ENCODE results near the gene CRIP1. TPM values are rescaled to one million over a fixed set of nuclear protein-coding genes. Genes with fewer than 3 reads are reported as not detected.
A peak's percentile ranks its signal among the peaks of the same experiment; 100 is the strongest.

CRIP1 gene
- total and polyA plus RNA-seq, 2 donors (not counting 1 experiment from before 2014, with no cell fraction given): 210 to 563 TPM

- Histone ChIP-seq H3K79me2 (ENCODE audit: control insufficient read depth, insufficient read depth, low read length) (no peaks in the 10 kb centered on the region), H3K36me3 (replicated peaks in 1 of 2; ENCODE audit: control extremely low read depth in 1 of 2, control insufficient read depth in 1 of 2, extremely low read depth in 1 of 2, insufficient read depth in 2 of 2, low read length in 1 of 2) (peaks cover 0 to 7% of the 10 kb centered on the region in 2 experiments), H3K9me3 (ENCODE audit: control extremely low read depth in 1 of 3, control insufficient read depth in 2 of 3, insufficient read depth in 1 of 3, low read length in 2 of 3) (peaks cover 0 to 23% (median 0%) of the 10 kb centered on the region in 3 donors), H3K4me1 (ENCODE audit: control insufficient read depth in 2 of 2, insufficient read depth in 2 of 2, low read length in 2 of 2) (peaks cover 25 to 31% of the 10 kb centered on the region in 2 donors), H3K4me2 (replicated peaks; ENCODE audit: low read depth, low read length, poor library complexity, severe bottlenecking) (no peak overlapping the region), H4K20me1 (ENCODE audit: control insufficient read depth, insufficient read depth, low read length, poor library complexity, severe bottlenecking) (peaks cover 15% of the 10 kb centered on the region), H2AFZ (ENCODE audit: insufficient read depth, low read depth, low read length, poor library complexity, severe bottlenecking) (no peak overlapping the region), H3K4me3 (ENCODE audit: control extremely low read depth in 1 of 5, extremely low read depth in 1 of 5, insufficient read depth in 1 of 5, low read depth in 2 of 5, low read length in 4 of 5) (no peak overlapping the region), H3K27me3 (replicated peaks in 1 of 4; ENCODE audit: control extremely low read depth in 1 of 4, control insufficient read depth in 3 of 4, insufficient read depth in 4 of 4, low read length in 3 of 4) (peaks cover 0 to 37% (median 8%) of the 10 kb centered on the region in 4 experiments), H3K9ac (ENCODE audit: low read length) (no peak overlapping the region), H3K27ac (ENCODE audit: low read length in 2 of 2) (no peak overlapping the region)
- no peak overlapping the region for H3K4me3 Mint-ChIP-seq
- no peaks in the 10 kb centered on the region for H3K9me3 Mint-ChIP-seq (ENCODE audit: insufficient read depth)
- H3K4me1 Mint-ChIP-seq: peaks cover 24% of the 10 kb centered on the region
- ATAC-seq (ENCODE audit: low read depth) (no peak), DNase-seq (no peak)
- no peak overlapping the region for H3K27ac Mint-ChIP-seq
- 61% methylated on average over 16 of the region's 19 CpGs for WGBS (ENCODE audit: insufficient coverage)
- POLR2A ChIA-PET: no interaction called here
- intact Hi-C loops (cut with micrococcal nuclease): no loop called here
- CTCF ChIA-PET: interaction anchor here (1.4 to 2.6 kb wide), 4 partner anchors 10 to 57 kb away, joined by 4 to 9 read pairs (median 7); partner anchors contain the start of gene TEDC1
- no peak for TF ChIP-seq EZH2 (IDR thresholded peaks at IDR 0.05; ENCODE audit: borderline replicate concordance, insufficient read depth, low read depth, low read length, poor library complexity, severe bottlenecking)
- no peak for TF ChIP-seq CTCF (IDR thresholded peaks at IDR 0.05)
- no peaks in the 10 kb centered on the region for H3K27me3 Mint-ChIP-seq
These were observed 15.3 kb upstream of the CRIP1 start for GRCh38 chr14:105471297-105471821.

GRCh38 chr14:105471823-105472485 lies 14.7 kb upstream of the CRIP1 start:
- DNase-seq: no peak
- peaks cover 0 to 7% of the 10 kb centered on the region in 2 experiments for H3K36me3 ChIP-seq (replicated peaks in 1 of 2; ENCODE audit: control extremely low read depth in 1 of 2, control insufficient read depth in 1 of 2, extremely low read depth in 1 of 2, insufficient read depth in 2 of 2, low read length in 1 of 2)
- intact Hi-C loops (cut with micrococcal nuclease): no loop called here
- TF ChIP-seq EZH2 (IDR thresholded peaks at IDR 0.05; ENCODE audit: borderline replicate concordance, insufficient read depth, low read depth, low read length, poor library complexity, severe bottlenecking): no peak
- TF ChIP-seq CTCF (IDR thresholded peaks at IDR 0.05): no peak
- H3K27ac ChIP-seq (ENCODE audit: low read length in 2 of 2): no peak overlapping the region
- H2AFZ ChIP-seq (ENCODE audit: insufficient read depth, low read depth, low read length, poor library complexity, severe bottlenecking): no peak overlapping the region
- peaks cover 29% of the 10 kb centered on the region for H3K4me1 Mint-ChIP-seq
- ATAC-seq (ENCODE audit: low read depth): no peak
- H3K4me2 ChIP-seq (replicated peaks; ENCODE audit: low read depth, low read length, poor library complexity, severe bottlenecking): no peak overlapping the region
- CTCF ChIA-PET: interaction anchor here (1.4 to 2.6 kb wide), 3 partner anchors 9 to 20 kb away, joined by 7 to 9 read pairs (median 7); partner anchors contain the start of gene TEDC1
- peaks cover 15% of the 10 kb centered on the region for H4K20me1 ChIP-seq (ENCODE audit: control insufficient read depth, insufficient read depth, low read length, poor library complexity, severe bottlenecking)
- H3K9me3 ChIP-seq (ENCODE audit: control extremely low read depth in 1 of 3, control insufficient read depth in 2 of 3, insufficient read depth in 1 of 3, low read length in 2 of 3): peaks cover 0 to 27% (median 0%) of the 10 kb centered on the region in 3 donors
- H3K79me2 ChIP-seq (ENCODE audit: control insufficient read depth, insufficient read depth, low read length): no peaks in the 10 kb centered on the region
- POLR2A ChIA-PET: interaction anchor here (0.5 to 0.6 kb wide), 2 partner anchors 180 to 670 kb away, joined by 3 to 13 read pairs; no protein-coding TSS in a partner anchor
- H3K27me3 Mint-ChIP-seq: no peaks in the 10 kb centered on the region
- H3K9me3 Mint-ChIP-seq (ENCODE audit: insufficient read depth): no peaks in the 10 kb centered on the region
- WGBS (ENCODE audit: insufficient coverage): 87% methylated on average over 3 of the region's 8 CpGs
- H3K9ac ChIP-seq (ENCODE audit: low read length): no peak overlapping the region
- no peak overlapping the region for H3K27ac Mint-ChIP-seq
- peaks cover 31 to 37% of the 10 kb centered on the region in 2 donors for H3K4me1 ChIP-seq (ENCODE audit: control insufficient read depth in 2 of 2, insufficient read depth in 2 of 2, low read length in 2 of 2)
- peaks cover 0 to 43% (median 11%) of the 10 kb centered on the region in 4 experiments for H3K27me3 ChIP-seq (replicated peaks in 1 of 4; ENCODE audit: control extremely low read depth in 1 of 4, control insufficient read depth in 3 of 4, insufficient read depth in 4 of 4, low read length in 3 of 4)
- H3K4me3 Mint-ChIP-seq: peak overlapping the region; percentile 23
- no peak overlapping the region for H3K4me3 ChIP-seq (ENCODE audit: control extremely low read depth in 1 of 5, extremely low read depth in 1 of 5, insufficient read depth in 1 of 5, low read depth in 2 of 5, low read length in 4 of 5)
